SK-N-DZ (cell line): ENCODE results near the gene APIP.

ENCODE experiments used
- DNase-seq: peaks from one replicate; pipeline ENCODE4 v3.0.0-alpha.2; 2015; ENCODE audit warnings: low spot score
- small RNA-seq, 2 experiments: library from RNA; depleted of rRNA; stranded (forward); fragments of <200 nt; gene quantifications; one replicate each; pipeline ENCODE3, GENCODE V24; 2014

Gene APIP

GRCh38 chr11:34843271-34843670 lies 72.9 kb downstream of the APIP start:
- no peak for DNase-seq

DNA sequence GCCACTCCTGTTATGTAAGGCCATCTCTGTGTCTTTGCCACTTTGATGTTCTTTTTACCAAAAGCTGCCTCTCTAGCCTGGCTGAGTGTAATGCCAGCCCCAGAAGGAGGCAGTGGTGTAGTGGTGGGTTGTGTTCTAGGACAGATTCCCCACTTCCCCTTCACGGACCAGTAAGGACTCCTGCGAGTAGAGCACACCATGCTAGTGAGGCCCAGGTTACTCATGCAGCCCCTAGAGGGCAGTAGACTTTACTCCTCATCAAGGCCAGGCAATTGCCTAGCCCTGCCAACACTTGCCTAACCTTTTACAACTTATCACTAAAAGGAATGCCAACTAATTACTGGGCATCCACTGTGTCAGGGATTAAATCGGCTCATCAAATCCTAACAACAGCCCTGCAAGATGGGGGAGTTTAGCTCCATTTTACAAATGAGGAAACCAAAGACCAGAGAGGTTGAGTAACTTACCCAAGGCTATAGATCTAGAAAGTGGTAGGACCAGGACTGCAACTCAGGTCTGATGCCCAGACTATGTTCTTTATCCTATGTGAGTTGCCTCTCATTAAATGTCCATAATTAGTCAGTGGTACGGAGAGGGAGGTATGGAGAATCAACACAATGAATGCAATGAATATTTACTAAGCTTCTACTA lies 75.3 kb downstream of the APIP start:
- peak; percentile 24 for DNase-seq

GRCh38 chr11:34839969-34840368 lies 76.2 kb downstream of the APIP start:
- no peak for DNase-seq

DNA sequence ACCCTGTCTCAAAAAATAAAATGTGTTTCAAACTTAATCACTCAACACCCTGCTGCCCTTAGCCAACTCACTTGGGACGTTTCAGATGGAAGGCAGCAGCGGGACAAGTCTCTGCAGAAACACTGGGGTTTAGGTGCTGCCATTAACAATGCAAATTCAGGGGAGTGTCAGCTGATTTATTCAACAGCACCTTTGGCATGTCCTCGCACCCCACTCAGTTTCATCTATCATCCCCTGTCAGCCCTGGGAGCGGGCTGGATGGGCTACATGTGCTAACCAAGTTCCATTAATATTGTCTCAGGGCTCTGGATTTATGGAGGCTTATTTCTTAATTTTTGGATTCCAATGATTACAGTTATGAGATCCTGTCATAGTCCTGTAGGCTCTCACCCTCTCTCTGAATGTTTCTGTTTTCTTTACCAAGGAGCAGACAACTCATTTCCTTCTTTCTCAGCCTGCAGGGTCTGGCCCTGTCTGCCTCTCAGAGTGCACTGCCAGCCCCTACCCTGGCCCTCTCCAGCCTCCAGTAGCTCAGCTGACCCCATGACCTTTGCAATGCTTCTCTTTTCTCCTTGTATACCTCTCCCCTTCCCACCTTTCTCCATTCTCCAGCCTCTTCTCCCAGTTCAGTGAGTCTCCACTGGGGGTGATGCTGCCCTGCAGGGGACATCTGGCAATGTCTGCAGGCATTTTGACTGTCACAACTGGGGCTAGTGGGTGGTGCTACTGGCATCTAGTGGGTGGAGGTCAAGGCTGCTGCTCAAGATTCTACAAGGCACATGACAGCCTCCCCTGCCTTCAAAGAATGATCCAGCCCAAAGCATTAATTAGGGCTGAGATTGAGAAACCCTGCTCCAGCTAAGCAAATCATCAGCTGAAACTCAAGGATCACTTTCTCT lies 79.0 kb downstream of the APIP start:
- peak; percentile 13 for DNase-seq

- DNase-seq: no peak
Observed at GRCh38 chr11:34833602-34834001, 82.6 kb downstream of the APIP start.

Small RNAs within 50 kb of the gene (small RNA-seq; reads per million reads assigned to genes)
- 0 reads per million in 2 experiments for gene MIR1343
